ENCODE measurements around the gene HIGD1C.
A peak's percentile ranks its signal among the peaks of the same experiment; 100 is the strongest.
"Not testable (repeated sequence)": the region's sequence is repeated elsewhere in the genome, so short reads cannot be mapped to it uniquely, and the experiment has no call there.

The HIGD1C gene

GRCh38 chr12:50984586-50985298, 32.4 kb downstream of the HIGD1C start:
- DNase-seq (ENCODE audit: low read depth in 2 of 2) = no peak

GRCh38 chr12:50985322-50985721, 33.0 kb downstream of the HIGD1C start:
- peak; percentile 21 to 29 for DNase-seq (ENCODE audit: low read depth in 2 of 2)

DNA sequence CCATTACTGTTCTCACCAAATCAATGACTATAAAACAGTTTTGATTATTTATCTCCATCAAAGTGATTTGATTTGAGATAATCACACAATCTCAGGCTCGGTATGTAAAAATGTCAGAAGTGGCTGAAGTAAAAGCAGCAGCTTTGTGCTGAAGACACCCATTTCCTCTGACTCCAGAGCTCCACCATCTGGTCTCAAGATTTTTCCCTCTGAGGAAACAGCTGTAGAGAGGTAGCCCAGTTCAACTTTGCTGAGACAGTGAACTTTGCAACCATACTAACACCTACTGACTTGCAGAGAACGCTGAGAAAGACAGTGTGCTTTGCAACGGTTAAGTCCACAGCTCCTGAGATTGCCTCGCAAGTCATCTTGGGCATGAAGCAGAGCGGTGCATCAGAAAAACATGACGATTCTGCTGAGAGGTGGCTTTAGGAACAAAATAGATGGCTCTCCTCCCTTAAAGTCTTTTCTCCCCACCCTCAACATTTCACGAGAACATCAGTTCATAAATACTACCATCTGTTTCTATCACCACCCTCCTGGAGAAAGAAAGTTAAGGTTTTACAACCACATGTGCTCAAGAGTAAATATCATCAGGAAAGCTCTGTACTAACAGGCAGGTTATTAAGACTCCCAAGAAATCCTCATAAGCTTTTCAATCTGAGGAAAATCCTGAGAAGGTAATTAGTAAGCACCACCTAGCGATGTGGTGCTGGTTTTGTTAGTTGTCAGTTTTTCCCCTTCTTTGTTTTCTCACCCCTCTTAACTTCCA, 34.8 kb downstream of the HIGD1C start:
- DNase-seq (ENCODE audit: low read depth in 2 of 2) = peak; percentile 18 to 20

DNA sequence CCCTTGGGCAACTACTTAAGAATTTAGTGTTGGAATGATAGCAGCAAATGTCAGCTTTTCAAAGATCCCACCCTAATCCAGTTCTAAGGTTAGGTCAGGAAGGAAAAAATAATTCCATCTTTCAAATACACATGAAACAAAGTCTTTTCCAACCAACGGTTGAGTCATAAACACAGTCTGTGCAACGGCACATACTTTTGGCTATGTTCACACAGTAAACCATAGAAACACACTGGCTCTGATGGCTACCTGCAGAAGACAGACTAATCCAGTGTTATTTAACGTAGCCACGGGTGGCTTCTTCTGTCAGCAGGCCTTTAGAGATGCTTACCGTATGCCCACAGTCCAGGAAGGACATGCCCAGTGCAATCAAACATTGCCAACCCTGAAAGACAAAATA, 35.7 kb downstream of the HIGD1C start:
- DNase-seq (ENCODE audit: low read depth in 2 of 2) = no peak

DNA sequence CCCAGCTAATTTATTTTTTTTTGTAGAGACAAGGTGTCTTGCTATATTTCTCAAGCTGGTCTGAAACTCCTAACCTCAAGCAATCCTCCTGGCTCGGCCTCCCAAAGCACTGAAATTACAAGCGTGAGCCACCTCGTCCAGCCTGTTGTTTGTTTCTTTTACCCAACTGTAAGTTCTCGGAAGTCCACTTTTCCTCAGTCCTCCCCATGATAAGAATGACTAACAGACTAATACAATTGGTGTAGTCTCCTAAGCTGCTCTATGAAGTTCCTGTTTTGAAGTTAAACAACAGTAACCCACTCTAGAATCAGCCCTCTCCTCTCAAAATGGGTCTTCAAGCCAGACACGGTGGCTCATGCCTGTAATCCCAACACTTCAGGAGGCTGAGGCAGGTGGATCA, 36.5 kb downstream of the HIGD1C start:
- DNase-seq (ENCODE audit: low read depth in 2 of 2) = no peak

DNA sequence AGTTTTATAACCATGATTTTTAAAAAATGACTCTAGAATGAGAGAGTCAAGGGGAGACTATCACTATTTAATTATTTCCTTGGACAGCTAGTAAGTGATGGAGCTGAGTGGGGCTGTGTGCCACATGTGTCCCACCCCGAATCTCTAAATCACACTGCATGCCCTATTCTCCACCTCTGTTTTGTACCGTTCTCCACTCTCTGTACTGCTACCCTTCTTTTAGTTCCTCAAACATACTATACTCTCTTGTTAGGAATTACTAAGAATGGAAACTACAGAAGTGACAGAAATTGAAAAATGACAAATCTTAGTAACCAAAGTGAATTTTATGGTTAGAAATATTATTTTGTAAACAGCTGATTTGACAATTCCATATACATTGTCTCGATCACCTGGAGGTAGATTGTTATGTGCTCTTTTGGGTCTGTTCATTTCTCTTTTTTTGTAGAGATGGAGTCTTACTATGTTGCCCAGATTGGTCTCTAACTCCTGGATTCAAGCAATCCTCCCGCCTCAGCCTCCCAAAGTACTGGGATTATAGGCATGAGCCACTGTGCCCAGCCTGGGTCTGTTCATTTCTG, 37.9 kb downstream of the HIGD1C start:
- DNase-seq (ENCODE audit: low read depth in 2 of 2) = no peak

- no peak for DNase-seq (ENCODE audit: low read depth in 2 of 2)
Measured at GRCh38 chr12:50990791-50991190, 38.4 kb downstream of the HIGD1C start.

GRCh38 chr12:50991291-50991690, 38.9 kb downstream of the HIGD1C start:
- DNase-seq (ENCODE audit: low read depth in 2 of 2) = no peak

GRCh38 chr12:50992819-50993218, 40.5 kb downstream of the HIGD1C start:
- DNase-seq (ENCODE audit: low read depth in 2 of 2) = no peak

- no peak for DNase-seq (ENCODE audit: low read depth in 2 of 2)
Measured at GRCh38 chr12:50999093-50999492, 46.7 kb downstream of the HIGD1C start.

DNA sequence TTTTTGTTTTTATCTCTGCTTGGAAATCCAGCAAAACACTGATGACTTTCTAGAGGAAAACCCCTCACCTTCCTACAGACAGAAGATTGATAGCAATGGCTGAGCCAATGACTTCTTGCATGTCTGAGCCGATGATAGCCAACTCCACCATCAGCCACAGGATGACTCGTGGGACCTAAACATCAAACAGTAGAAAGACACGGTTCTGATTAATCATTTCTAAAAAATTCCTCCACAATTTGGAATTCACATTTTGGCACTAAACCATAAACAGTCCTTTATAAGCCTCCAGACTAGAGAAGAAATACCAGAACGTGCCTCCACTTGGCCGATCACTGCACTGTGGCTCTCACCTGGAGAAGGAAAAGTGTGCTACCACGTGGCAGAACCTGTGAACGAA, 47.9 kb downstream of the HIGD1C start:
- DNase-seq (ENCODE audit: low read depth in 2 of 2) = peak; percentile 58 to 65

- DNase-seq (ENCODE audit: low read depth in 2 of 2) = no peak
Measured at GRCh38 chr12:51001799-51002198, 49.5 kb downstream of the HIGD1C start.

- DNase-seq (ENCODE audit: low read depth in 2 of 2) = no peak
Measured at GRCh38 chr12:51004504-51004903, 52.2 kb downstream of the HIGD1C start.

- no peak for DNase-seq (ENCODE audit: low read depth in 2 of 2)
Measured at GRCh38 chr12:51005030-51005429, 52.7 kb downstream of the HIGD1C start.

DNA sequence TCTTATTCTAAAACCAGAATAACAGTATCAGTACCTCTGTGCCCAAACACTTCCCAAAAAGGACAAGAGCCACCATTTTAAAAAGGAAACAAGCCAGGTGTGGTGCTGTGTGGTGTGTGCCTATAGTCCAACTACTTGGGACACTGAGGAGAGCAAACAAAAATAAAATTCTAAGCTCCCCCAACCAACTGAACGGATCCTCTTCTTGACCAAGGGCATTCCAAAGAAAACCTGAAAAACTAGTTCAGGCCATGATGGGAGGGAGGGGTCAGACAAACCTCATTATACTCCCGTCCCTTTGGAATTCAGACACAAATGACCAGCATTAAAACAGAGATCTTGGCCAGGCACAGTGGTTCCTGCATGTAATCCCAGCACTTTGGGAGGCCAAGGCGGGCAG, 53.3 kb downstream of the HIGD1C start:
- DNase-seq (ENCODE audit: low read depth in 2 of 2) = no peak

DNA sequence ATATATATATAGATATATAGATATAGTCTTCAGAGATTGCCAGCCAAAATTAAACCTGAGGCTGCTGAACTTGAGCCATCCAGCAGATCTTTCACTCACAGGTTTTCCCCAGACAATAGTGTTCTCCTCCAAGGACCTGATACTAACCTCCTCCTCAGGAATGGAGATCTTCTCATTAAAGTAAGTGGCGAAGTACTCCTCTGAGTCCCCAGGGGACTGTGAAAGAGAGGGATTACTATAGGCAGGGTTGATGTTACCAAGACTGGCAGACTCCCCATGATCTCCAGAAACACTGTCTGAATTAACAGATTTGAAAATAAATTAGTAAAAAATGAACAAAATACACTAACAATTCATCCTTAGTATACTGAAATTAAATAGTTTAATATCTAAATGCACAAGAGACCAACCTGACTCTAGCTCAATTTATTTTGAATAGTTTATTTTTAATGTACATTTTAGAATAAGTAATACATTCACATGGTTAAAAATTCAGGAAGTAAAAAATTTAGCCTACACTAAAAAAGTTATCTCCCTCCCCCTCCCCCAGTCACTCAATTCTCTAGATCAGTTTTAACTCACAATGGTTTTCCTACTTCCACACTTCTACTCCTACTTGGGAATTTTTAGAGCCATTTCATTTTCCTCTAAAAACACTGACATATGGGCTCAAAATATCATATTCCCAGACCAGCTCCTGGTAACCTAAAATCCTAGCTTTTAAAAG, 56.1 kb downstream of the HIGD1C start:
- DNase-seq (ENCODE audit: low read depth in 2 of 2) = no peak

- no peak for DNase-seq (ENCODE audit: low read depth in 2 of 2)
Measured at GRCh38 chr12:51009056-51009440, 56.7 kb downstream of the HIGD1C start.

DNA sequence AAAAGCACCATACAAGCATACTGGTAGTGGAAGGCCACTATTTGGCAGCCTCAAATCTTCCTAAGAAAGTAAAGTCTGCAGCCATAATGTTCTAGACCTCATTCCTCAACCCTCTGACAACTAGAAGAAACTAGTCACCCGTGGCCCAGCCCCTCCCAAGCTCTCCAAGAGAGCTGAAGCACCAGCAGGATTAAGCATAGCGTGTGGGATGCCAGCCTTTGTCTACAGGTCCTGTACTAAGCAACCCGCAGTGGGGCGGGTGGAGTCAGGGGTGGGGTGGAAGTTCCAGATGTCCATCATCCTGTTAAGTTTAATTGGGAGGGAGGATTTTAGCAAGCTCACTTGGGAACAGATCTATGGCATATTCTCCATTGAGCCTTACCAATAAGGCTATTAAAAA, 59.6 kb downstream of the HIGD1C start:
- no peak for DNase-seq (ENCODE audit: low read depth in 2 of 2)

GRCh38 chr12:51012570-51013236, 60.4 kb downstream of the HIGD1C start:
- DNase-seq (ENCODE audit: low read depth in 2 of 2) = no peak

- no peak for DNase-seq (ENCODE audit: low read depth in 2 of 2)
Measured at GRCh38 chr12:51013441-51013840, 61.1 kb downstream of the HIGD1C start.

GRCh38 chr12:51014467-51014866, 62.1 kb downstream of the HIGD1C start:
- not testable (repeated sequence) for DNase-seq (ENCODE audit: low read depth in 2 of 2)

GRCh38 chr12:51017452-51017851, 65.1 kb downstream of the HIGD1C start:
- no peak for DNase-seq (ENCODE audit: low read depth in 2 of 2)

Measured in fibroblast of skin of left biceps (primary cell).